NCI-H510A treated with DMSO at 0.1 percent for 48 hours (cell line): ENCODE data around the gene B3GNT5.
A peak's percentile ranks its signal among the peaks of the same experiment; 100 is the strongest.
"Not testable (repeated sequence)": the region's sequence is repeated elsewhere in the genome, so short reads cannot be mapped to it uniquely, and the experiment has no call there.

Experiments used
- DNase-seq: peaks from one replicate; lab custom pipeline; 2025; lab: John Stamatoyannopoulos, UW

The B3GNT5 gene

DNA sequence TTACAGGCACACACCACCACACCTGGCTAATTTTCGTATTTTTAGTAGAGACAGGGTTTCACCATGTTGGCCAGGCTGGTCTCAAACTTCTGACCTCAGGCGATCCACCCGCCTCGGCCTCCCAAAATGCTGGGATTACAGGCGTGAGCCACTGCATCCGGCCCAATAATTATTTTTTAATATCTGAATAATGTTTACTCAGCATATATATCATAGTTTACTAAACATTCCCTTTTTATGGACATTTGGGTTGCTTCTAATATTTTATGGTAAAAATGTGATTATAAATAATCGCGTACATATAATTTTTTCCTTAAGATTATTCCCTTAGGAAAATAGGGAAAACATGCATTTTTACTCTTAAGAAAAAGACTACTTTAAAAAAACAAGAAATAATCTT lies 22.8 kb upstream of the B3GNT5 start:
- DNase-seq = not testable (repeated sequence)

DNA sequence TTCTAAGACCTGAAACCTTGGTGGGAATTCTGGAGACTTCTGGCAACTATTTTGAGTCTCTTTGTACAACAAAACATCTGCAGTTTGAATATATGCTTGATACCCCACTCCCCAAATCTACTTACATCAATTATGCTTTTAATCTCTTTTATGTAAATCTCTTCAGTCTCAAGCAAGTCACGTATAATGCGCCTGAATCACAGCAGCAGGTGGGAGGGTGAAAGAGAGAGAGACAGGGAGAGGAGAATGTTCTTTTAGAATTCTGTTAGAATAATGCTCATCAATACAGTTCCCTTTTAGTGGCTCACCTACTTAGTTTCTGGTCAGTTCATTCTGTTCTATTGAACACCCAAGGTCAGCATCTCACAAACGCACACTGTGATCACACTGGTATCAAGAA lies 22.2 kb upstream of the B3GNT5 start:
- no peak for DNase-seq

DNA sequence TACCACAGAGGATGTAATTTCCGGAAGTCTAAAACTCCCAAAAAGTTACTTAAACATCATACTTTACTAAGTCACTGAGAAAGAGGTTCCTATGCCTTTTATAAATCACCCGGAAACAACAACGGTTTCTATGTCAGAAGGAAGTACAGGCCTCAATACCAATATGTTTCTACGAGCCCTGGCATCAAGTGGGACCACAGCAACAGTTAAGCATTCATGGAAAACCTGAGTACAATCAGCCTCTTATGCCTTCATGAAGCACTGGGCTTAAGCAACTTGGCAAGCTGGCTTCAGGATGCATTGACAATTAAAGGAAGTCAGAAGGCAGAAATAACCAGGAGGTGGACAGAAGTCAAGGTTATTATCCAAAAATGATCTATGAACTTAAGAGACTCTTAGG lies 19.1 kb upstream of the B3GNT5 start:
- no peak for DNase-seq

DNA sequence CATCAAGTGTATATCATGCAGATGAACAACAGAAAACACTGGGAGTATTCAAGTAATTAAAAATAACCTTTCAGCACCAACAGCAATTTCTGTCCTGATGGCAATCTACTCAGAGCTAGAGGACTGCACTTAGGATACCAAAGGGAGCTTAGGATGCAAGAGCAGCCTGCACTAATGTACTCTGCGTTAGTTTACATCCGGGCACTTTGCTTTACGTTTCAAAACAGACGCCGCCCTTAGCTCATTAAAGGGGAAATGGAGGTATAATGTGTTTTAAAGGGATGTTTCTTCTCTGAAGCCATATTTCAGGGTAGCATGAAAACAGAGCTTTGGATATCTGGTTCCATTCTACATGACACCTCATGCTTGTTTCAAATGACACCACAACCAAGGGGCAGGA lies 14.0 kb upstream of the B3GNT5 start:
- DNase-seq = no peak

DNA sequence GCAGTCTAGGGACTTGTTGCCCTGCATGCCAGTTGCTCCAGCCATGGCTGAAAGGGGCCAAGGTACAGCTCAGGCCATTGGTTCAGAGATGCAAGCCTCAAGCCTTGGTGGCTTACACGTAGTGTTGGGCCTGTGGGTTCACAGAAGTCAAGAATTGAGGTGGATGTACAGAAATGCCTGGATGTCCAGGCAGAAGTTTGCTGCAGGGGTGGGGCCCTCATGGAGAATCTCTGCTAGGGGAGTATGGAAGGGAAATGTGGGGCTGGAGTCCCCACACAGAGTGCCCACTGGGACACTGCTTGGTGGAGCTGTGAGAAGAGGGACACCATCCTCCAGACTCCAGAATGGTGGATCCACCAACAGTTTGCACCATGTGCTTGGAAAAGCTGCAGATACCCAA lies 10.6 kb upstream of the B3GNT5 start:
- DNase-seq = no peak

DNA sequence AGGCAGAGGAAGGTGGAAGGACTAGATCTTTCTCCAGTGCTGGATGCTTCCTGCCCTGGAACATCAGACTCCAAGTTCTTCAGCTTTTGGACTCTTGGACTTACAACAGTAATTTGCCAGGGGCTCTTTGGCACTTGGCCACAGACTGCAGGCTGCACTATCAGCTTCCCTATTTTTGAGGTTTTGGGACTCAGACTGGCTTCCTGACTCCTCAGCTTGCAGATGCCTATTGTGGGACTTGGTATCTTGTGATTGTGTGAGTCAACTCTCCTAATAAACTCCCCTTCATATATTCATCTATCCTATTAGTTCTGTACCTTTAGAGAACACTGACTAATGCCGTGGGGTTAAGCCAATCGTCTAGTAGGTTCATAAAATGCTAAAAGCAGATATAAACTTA lies 8.8 kb upstream of the B3GNT5 start:
- no peak for DNase-seq

DNA sequence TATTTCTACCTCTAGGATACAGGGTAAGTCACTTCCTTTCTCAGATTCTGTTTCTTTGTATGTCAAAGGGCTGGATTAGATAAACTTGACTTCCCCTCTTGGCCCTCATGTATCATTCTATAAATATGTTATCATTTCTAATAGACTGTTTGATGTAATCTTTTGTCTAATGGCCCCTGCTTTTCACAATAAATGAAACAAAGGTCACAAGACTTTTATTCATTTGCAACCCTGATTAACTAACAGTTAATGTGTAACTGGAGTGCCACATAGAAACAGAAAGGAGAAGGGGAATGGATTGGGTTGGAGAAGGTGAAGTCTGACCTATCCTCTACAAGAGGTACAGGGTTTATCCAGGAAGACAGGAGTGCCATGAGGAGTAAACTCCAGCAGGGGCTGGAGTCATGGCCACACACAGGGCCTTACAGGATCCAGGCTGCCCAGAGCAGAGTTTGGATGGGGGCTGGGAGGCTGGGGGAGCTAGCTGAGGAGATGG lies 8.0 kb upstream of the B3GNT5 start:
- no peak for DNase-seq

DNA sequence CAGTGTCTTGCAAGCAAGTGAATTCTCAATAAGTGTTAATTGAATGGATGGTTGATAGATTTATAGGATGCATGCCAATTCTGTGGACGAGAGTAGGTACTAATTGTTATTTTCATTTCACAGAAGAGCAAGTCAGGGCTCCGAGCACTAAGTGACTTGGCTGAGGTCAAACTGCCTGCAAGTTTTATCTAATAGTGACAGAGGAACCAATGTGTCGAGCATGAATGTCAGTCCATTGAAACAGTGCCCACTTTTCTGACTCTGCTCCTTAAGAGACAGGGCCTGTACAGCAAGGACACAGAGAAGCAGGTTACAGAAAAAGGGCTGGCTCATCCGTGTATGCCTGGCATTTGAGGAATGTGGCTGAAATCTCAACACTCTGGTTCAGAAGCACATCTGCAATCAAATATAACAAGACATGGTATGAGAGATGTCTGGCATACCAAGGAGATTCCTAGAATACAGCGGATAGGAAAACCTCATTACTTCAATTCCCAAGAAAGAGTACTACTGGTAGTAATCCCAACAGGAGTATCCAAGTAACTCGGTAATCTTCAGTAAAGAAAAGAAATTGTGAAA lies 6.0 kb upstream of the B3GNT5 start:
- no peak for DNase-seq

DNA sequence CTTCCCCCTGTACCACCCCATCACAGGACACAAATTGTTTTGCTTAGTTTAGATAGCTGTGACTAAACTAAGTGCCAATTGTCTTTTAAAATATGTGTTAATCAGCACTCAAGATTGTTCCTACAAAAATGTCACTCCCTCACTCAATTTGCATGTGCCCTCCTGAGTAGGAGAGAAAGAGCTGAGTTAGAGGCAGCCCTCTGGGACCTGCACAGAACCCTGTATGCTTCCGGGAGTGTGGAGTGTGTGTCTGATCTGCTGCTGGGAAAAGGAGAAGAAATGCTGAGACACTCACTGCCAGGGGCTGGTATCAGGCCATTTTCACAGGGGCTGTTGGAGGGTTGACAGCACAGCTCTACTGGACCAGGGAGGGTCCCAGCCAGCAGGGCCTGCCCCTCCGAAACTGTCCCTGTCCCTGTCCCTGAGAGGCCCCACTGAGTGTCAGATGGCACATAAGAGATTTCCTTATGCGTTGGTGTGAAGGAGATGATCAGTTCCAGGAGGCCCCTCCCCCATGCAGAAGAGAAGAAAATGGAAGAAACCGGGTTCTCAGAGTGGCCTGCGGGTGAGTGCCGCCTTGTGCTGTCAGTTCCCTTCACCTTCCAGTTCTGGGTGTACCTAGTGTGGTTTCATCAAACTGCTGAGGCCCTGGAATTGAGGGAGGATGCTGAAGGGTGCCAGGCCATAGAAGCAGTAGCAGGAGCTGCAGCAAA lies 3.9 kb upstream of the B3GNT5 start:
- no peak for DNase-seq

DNA sequence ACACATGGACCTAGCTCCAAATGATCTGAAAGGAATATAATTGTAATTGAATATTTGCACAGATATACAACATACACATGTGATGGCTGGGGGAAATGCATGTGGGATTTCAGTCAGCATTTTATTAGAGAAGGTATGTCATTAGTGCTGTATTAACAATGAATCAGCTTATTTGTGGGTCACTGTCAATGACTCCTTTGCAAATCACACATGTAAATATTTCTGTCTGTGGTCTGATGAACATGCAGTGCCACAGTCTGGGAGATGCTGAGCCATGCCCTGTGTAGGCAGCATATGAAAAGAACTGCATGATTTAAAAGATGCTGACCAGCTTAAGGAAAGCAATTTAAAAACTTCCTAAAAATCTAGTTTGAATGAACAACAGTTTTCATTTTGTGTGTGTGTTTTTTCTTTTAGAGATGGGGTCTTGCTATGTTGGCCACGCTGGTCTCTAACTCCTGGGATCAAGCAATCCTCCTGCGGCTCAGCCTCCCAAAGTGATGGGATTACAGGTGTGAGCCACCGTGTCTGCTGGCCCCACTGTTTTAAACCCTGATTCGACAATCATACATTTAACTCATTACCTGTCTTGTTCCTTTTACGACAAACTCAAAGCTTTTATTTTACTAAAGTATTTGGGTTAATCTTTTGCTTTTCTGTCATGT lies 803 bp upstream of the B3GNT5 start:
- DNase-seq = no peak

DNA sequence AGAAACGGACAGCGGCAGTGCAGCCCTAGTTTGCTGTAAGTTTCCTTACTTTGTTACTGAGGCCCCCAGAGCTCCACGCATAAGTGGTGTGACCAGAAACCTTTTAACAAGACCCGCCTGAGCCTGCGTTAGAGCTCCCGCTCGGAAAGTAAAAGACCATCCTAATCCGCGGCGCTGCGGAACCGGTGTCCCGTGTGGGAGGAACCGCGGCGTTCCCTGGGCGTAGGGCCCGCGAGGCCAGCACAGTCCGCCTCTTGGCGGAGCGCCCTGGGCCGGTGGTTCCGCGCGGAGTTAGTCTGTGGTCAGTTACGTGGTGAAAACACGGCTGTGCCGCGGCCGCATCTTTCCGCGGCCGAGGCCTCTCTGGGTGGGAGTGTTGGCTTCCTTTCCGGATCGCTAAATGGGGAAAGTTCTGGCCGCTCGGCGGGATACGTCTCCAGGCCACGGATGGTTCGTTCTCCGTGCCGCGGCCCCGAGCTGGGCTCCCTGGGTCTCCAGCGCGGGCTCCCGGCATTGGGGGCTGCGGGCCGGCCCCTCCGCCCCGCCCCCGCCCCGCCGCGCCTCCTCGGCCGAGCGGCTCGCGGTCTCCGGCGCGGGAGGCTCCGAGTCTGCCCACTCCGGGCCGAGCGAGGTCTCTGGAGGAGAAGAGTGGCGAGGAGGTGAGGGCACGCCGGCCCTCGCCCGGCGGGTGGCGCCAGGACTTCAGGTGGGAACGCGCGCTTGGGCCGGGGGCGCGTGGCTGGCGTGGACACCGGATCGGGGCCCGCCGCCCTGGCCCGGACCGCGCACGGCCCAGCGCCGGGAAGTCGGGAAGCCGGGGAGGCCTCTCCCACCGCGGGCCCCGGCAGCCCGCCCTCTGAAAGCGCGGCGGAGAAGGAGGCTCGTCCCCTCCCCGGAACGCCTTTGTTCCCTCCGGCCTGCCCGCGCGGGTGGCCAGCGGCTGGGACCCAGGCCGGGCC lies 754 bp downstream of the B3GNT5 start:
- no peak for DNase-seq

DNA sequence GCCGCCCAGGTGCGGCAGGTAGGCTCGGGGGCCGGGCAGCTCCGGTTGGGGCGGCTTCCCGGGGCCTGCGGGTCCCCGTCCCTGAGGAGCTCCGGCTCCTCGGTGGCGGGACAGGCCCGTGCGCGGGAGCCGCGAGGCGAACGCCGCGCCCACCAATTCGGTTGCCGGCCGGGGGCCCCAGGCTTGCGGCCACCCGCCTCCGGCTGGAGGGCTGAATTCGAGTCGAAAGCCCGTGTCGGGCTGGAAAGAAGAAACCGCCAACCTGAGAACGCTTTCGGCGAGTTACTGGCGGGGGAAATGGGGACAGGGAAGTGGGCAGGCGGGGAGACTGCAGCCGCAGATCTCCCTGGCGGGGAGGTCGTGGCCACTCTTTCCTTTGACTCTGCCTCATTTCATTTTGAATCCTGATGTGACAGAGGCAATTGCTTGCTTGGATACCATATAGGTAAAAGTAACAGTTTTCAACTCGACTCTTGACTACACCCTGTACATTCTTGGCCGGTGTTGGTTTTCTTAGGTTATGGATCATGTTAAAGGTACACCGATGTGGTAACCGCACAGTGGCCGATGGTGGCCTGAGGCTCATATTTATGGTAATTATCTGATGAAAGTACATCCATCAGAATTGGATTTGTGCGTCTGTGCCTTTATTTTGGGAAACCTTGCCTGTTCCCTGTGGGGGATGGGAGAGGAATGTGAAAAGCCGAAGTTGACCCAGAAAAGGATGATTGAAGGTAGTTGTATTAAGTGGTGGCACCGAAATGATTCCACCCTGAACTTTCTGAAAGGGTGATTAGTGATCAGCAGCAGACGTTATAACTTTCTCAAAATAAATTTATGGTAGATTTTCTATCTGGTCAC lies 1.7 kb downstream of the B3GNT5 start:
- peak; percentile 47 for DNase-seq

DNA sequence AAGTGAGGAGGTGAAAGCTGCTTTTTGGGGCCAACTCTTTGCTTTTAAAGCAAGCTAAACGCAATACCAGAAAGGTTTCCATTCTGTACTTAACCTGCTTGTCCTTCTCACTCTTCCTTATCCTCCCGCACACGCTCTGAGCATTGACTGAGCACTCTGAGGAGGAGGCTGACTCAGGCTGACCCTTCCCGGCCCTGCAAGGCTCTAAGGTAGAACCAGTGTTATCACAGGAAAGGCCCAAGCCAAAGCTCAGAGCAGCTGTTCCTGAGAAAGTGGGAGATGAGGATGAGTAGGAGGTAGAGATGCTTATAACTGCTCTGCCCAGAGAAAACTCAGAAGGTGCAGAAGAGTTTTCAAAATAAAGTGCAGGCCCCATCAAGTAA lies 2.3 kb downstream of the B3GNT5 start:
- peak; percentile 57 for DNase-seq

DNA sequence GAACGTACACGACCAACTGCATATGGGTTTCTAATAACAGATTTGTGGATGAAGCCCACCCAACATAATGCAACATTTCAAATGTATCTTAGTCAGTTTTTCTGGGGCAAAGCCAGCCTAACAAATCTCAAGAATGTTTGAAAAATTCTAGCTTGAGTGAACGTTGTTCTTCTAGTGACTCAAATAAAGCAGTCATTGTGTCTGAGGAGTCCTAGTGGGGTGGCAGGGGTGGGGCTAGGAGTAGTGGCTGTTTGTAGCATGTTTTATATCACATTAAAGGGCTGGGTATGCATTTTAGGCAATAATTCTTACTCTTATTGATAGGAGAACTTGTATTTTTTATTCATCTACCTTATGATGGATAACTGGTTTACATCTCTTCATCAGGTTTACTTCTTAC lies 6.0 kb downstream of the B3GNT5 start:
- no peak for DNase-seq

DNA sequence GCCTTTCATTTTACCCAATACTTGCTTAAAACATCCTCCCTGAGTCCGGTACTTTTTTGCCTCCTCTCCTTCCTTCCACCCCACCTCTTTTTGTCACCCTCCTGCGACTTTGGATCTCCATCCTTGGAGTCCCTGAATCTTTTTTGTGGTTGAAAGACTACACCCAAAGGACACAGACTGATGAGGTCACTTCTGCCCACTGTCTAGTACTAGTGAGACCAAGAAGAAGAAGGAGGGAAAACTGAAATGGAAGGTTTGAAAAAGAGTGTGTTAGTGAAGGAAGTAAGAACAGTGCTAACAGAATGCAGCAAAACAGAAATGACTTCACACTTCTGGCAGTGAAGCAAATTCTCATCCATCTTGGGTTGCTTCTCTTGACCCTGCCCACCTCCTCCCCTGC lies 6.6 kb downstream of the B3GNT5 start:
- DNase-seq = peak; percentile 18

DNA sequence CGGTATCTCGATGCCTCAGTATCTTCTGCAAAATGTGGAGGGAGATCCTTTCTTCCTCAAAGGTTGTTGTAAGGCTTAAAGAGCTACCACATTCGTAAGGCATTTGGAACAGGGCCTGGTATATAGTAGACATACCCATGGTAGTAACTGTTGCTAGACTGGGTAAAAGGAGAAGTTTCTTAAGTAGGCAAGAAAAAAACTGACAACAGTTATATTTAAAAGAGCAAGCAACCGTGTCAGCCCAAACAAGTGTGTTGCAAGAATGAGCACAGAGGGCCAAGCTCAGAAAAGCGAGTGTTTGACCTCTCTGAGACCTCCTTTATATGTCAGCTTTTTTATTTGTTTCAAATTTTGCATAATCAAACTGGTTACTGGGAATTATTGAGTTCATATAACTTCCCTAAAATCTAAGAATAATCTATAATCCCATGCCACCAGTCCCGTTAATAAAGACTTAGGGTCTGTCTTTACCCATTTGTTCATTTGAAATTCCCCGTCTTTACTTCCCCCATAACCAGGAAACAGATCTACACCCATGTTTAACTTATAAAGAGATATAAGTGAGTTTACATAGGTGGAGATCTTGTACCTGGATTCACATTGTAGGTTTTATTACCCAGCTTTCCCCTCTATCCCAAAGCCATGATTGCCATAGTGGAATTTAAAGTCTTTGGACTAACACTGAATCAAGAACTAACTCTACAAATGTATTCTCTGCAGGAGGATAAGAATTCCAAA lies 7.3 kb downstream of the B3GNT5 start:
- DNase-seq = no peak

DNA sequence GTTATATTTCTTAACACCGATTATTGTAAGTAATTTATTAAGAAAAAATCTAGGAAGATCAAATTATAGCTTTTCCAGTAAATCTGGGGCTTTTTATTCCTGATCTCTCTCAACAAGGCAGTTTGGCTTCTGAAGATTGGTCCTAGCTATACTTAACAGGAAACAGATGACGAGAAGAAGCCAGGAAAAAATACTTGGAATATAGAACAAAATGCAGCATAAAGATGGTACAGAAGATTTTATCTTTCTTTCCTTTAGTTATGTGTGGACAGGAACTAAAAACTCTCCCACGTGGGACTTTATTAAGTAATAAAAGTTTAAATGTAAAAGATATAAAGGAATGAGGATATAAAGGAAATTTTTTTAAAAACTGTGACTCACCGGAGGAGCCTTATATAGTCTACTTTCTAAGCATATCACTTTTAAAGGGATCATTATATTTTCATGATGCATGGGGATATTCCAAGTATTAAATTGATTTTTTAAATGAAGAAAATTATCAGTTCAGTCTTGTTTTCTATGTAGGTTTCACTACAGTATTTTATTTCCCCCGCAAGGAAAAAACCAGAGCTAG lies 8.2 kb downstream of the B3GNT5 start:
- no peak for DNase-seq

DNA sequence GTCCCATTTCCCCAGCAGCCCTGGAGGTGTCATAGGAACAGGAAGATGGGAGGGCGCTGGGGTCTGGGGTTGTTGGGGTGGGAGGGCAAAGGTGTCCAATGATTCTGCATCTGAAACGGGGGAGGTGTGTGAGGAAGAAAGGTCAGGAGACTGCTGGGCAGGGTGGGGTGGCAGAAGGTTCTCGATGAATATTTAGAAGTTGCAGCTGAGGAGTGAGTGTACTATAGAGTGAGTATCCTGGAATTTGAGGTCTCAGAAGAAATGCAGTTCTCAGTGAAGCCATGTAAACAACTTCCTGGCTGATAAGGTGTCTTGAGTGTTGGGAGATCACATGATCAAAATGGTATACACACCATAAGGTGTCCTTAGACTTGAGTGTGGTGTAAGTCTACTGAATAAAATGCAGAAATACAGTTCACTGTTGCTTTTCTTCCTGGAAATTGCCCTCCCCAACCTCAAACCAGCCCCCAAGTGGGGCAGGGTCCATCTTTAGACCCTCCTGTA lies 9.9 kb downstream of the B3GNT5 start:
- DNase-seq = no peak

DNA sequence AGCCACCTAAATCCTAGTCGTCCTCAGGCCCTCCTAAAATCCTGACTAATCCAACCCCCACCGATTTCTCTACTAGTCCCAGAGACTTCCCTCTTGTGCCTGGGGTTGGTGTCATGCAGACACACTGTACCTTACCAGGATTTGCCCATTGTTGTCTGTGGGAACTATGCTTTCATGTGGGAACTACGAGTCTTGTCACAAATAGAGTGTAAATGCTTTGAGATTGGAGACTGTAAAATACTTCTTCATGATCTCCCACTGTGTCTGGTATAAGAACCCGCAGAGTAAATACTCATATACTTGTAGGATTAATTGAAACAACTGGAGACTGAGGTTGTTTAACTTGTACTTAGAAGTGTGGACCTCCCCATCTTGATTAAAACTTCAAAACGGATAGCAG lies 11.2 kb downstream of the B3GNT5 start:
- no peak for DNase-seq

DNA sequence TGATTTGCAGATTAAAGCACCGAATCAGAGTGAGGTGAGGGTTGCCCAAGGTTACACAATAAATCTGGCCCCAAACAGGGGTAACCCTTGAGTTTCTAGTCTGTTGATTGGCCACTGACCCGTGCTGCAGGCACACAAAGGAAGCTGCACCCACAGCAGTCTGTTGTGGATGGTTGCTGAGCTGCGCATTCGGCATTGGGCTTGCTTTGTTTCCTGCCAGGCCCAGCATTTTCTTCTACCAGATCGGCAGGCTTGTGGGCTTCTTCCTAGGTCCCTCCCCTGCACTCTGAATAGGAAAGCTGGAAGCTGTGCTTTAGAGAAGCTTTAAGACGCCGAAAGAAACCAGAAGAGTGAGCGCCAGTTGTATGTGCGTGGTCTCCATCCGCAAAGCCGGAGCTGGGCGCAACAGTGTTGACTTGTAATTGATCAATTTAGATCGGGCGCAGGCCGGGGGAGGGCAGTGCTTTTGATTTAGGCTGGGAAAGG lies 12.1 kb downstream of the B3GNT5 start:
- DNase-seq = peak; percentile 71
